ENCODE measurements around the gene MACROD1. TPM values are rescaled to one million over a fixed set of nuclear protein-coding genes. Genes with fewer than 3 reads are reported as not detected.
A peak's percentile ranks its signal among the peaks of the same experiment; 100 is the strongest.

MACROD1 gene
- total RNA-seq, 1 donor from 2014 or later, result 61.4 TPM

GRCh38 chr11:64196626-64197025, 30.7 kb upstream of the MACROD1 start:
- H3K4me1 ChIP-seq, result peaks cover 13% of the 10 kb centered on the region
- peaks cover 7 to 86% of the 10 kb centered on the region in 2 donors for H3K36me3 ChIP-seq
- intact Hi-C loops (cut with DNase I), result no loop called here
- no peaks in the 10 kb centered on the region for H3K27me3 ChIP-seq
- no peak for TF ChIP-seq POLR2AphosphoS5 (IDR thresholded peaks at IDR 0.05; ENCODE audit: insufficient read depth in 1 of 2, low read depth in 1 of 2)
- no peak for DNase-seq (ENCODE audit: extremely low spot score in 2 of 2)
- H3K4me3 ChIP-seq, result no peak overlapping the region
- H3K9me3 ChIP-seq, result no peaks in the 10 kb centered on the region
- H3K27ac ChIP-seq, result no peak overlapping the region

- peaks cover 15% of the 10 kb centered on the region for H3K4me1 ChIP-seq
- H3K27me3 ChIP-seq, result no peaks in the 10 kb centered on the region
- TF ChIP-seq CTCF (IDR thresholded peaks at IDR 0.05) (no peak), POLR2A (IDR thresholded peaks at IDR 0.05) (no peak), POLR2AphosphoS5 (IDR thresholded peaks at IDR 0.05; ENCODE audit: insufficient read depth in 1 of 2, low read depth in 1 of 2) (no peak)
- H3K9me3 ChIP-seq, result no peaks in the 10 kb centered on the region
- intact Hi-C loops (cut with DNase I), result no loop called here
- H3K27ac ChIP-seq, result no peak overlapping the region
- H3K4me3 ChIP-seq, result no peak overlapping the region
- DNase-seq (ENCODE audit: extremely low spot score in 2 of 2), result no peak
- H3K36me3 ChIP-seq, result peaks cover 7 to 50% of the 10 kb centered on the region in 2 donors
Measured at GRCh38 chr11:64192434-64192833, 26.5 kb upstream of the MACROD1 start.

- Histone ChIP-seq H3K4me1 (peaks cover 31% of the 10 kb centered on the region), H3K4me3 (no peak overlapping the region), H3K36me3 (peaks cover 0 to 3% of the 10 kb centered on the region in 2 donors), H3K9me3 (no peaks in the 10 kb centered on the region), H3K27me3 (no peaks in the 10 kb centered on the region), H3K27ac (no peak overlapping the region)
- DNase-seq (ENCODE audit: extremely low spot score in 2 of 2), result no peak
- no peak for TF ChIP-seq CTCF (IDR thresholded peaks at IDR 0.05)
- TF ChIP-seq POLR2AphosphoS5 (IDR thresholded peaks at IDR 0.05; ENCODE audit: insufficient read depth in 1 of 2, low read depth in 1 of 2), result no peak
- TF ChIP-seq POLR2A (IDR thresholded peaks at IDR 0.05), result no peak
- intact Hi-C loops (cut with DNase I), result no loop called here
Measured at GRCh38 chr11:64186492-64187165, 20.7 kb upstream of the MACROD1 start.

- DNase-seq (ENCODE audit: extremely low spot score in 2 of 2), result peak; percentile 100
- peak; percentile 76 to 89 for TF ChIP-seq POLR2A (IDR thresholded peaks at IDR 0.05)
- peak; percentile 68 to 95 for TF ChIP-seq POLR2AphosphoS5 (IDR thresholded peaks at IDR 0.05; ENCODE audit: insufficient read depth in 1 of 2, low read depth in 1 of 2)
- no peak for TF ChIP-seq CTCF (IDR thresholded peaks at IDR 0.05)
- peaks cover 0 to 3% of the 10 kb centered on the region in 2 donors for H3K36me3 ChIP-seq
- intact Hi-C loops (cut with DNase I), result no loop called here
- no peaks in the 10 kb centered on the region for H3K27me3 ChIP-seq
- H3K9me3 ChIP-seq, result no peaks in the 10 kb centered on the region
- no peak within 1 kb of the TSS for H3K27ac ChIP-seq
- peaks cover 35% of the 10 kb centered on the region for H3K4me1 ChIP-seq
- H3K4me3 ChIP-seq, result peak within 1 kb of the TSS; percentile 76 to 86
Measured at GRCh38 chr11:64185693-64186491, 20.0 kb upstream of the MACROD1 start, which contains the start of gene STIP1. Gene STIP1, plus strand, starts transcription at chr11:64186171. Its CDS starts 91 bp downstream, at chr11:64186262.

GRCh38 chr11:64185175-64185692, 19.3 kb upstream of the MACROD1 start:
- Histone ChIP-seq H3K27me3 (no peaks in the 10 kb centered on the region), H3K4me1 (peaks cover 41% of the 10 kb centered on the region), H3K4me3 (peak overlapping the region; percentile 76 to 86), H3K27ac (no peak overlapping the region), H3K36me3 (peaks cover 0 to 3% of the 10 kb centered on the region in 2 donors), H3K9me3 (no peaks in the 10 kb centered on the region)
- TF ChIP-seq POLR2A (IDR thresholded peaks at IDR 0.05) (peak; percentile 96 to 99), POLR2AphosphoS5 (IDR thresholded peaks at IDR 0.05; ENCODE audit: insufficient read depth in 1 of 2, low read depth in 1 of 2) (peak in 1 of 2 donors; percentile 100), CTCF (IDR thresholded peaks at IDR 0.05) (peak in 1 of 3 experiments; percentile 55)
- peak in 1 of 2 donors; percentile 96 for DNase-seq (ENCODE audit: extremely low spot score in 2 of 2)
- intact Hi-C loops (cut with DNase I), result no loop called here
